Measurements from ENCODE around the gene PPIF. TPM values are rescaled to one million over a fixed set of nuclear protein-coding genes. Genes with fewer than 3 reads are reported as not detected.
A peak's percentile ranks its signal among the peaks of the same experiment; 100 is the strongest.

Gene PPIF
- total and polyA plus RNA-seq, 2 of the 13 experiments (the other 11 are each of a cell fraction or from before 2014, with no cell fraction given), result 147 to 157 TPM

DNA sequence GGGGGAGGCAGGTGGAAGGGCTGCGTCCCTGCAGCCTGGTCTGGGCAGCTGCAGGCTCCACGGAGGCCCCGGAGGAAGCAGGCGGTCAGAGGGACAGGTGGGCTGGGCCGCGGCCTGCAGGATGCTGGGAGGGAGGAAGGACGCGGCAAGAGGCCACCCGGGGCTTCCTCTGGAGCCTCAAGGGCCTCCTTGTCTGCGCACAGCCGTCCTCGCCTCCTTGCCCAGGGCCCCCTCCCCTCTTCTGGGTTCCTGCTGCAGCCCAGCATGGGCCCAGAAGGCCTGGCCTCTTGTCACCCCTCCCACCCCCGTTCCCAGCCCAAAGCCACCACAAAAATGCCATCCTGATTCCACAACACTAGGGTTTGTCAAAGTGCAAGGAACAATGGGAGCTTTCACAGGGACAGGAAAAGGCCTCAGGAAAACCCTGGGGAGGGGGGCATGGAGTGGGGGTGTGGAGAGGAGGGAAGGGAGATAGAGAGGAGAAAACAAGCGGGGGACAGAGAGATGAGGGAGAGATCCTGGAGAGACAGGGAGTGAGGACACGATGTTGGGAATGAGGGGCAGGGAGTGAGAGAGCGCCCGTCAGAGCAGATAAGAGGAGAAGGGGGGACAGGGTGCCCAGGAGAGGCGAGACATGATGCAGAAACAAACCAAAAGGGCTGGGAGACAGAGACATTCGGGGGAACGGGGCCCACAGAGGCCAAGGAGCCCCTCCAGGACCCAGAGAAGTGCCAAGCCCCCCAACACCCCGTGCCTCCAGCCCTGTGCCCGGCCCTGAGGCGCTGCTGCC is 56.4 kb downstream of the PPIF start (continued):
- TF ChIP-seq, protein P1, sequence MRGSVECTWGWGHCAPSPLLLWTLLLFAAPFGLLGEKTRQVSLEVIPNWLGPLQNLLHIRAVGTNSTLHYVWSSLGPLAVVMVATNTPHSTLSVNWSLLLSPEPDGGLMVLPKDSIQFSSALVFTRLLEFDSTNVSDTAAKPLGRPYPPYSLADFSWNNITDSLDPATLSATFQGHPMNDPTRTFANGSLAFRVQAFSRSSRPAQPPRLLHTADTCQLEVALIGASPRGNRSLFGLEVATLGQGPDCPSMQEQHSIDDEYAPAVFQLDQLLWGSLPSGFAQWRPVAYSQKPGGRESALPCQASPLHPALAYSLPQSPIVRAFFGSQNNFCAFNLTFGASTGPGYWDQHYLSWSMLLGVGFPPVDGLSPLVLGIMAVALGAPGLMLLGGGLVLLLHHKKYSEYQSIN (CRISPR knock-in tag; IDR thresholded peaks at IDR 0.05; ENCODE audit: borderline replicate concordance), result no peak
- TF ChIP-seq ZNF264 (CRISPR knock-in tag; IDR thresholded peaks at IDR 0.05) (no peak), ZIK1 (CRISPR knock-in tag; IDR thresholded peaks at IDR 0.05; ENCODE audit: borderline replicate concordance, low read depth) (no peak), GABPB1 (CRISPR knock-in tag; IDR thresholded peaks at IDR 0.05) (peak; percentile 50; the same call in 1 of the 2 replicates), CAMTA2 (CRISPR knock-in tag; IDR thresholded peaks at IDR 0.05; ENCODE audit: borderline replicate concordance) (no peak), KDM4B (CRISPR knock-in tag; IDR thresholded peaks at IDR 0.05) (no peak), PATZ1 (CRISPR knock-in tag; IDR thresholded peaks at IDR 0.05) (peak; percentile 48; the same call in 1 of the 2 replicates), POLR2AphosphoS5 (IDR thresholded peaks at IDR 0.05; ENCODE audit: low read depth, low read length) (no peak), ZFY (CRISPR knock-in tag; IDR thresholded peaks at IDR 0.05) (peak; percentile 66; the same call in 1 of the 2 replicates), RBFOX2 (IDR thresholded peaks at IDR 0.05; ENCODE audit: low read depth, low read length) (peak; percentile 47), SOX5 (CRISPR knock-in tag; IDR thresholded peaks at IDR 0.05; ENCODE audit: borderline replicate concordance) (peak; percentile 40; the same call in 1 of the 2 replicates), FOSL2 (CRISPR knock-in tag; IDR thresholded peaks at IDR 0.05) (no peak), JUND (CRISPR knock-in tag; IDR thresholded peaks at IDR 0.05) (no peak), FOXP1 (IDR thresholded peaks at IDR 0.05) (no peak), FOXP1 (CRISPR knock-in tag; IDR thresholded peaks at IDR 0.05) (no peak), ZNF737 (CRISPR knock-in tag; IDR thresholded peaks at IDR 0.05; ENCODE audit: borderline replicate concordance) (no peak), ZFP90 (CRISPR knock-in tag; IDR thresholded peaks at IDR 0.05; ENCODE audit: borderline replicate concordance) (0 out of 2 replicates have a peak, but pooled peaks have one; percentile 22)
- TF ChIP-seq, protein P2, sequence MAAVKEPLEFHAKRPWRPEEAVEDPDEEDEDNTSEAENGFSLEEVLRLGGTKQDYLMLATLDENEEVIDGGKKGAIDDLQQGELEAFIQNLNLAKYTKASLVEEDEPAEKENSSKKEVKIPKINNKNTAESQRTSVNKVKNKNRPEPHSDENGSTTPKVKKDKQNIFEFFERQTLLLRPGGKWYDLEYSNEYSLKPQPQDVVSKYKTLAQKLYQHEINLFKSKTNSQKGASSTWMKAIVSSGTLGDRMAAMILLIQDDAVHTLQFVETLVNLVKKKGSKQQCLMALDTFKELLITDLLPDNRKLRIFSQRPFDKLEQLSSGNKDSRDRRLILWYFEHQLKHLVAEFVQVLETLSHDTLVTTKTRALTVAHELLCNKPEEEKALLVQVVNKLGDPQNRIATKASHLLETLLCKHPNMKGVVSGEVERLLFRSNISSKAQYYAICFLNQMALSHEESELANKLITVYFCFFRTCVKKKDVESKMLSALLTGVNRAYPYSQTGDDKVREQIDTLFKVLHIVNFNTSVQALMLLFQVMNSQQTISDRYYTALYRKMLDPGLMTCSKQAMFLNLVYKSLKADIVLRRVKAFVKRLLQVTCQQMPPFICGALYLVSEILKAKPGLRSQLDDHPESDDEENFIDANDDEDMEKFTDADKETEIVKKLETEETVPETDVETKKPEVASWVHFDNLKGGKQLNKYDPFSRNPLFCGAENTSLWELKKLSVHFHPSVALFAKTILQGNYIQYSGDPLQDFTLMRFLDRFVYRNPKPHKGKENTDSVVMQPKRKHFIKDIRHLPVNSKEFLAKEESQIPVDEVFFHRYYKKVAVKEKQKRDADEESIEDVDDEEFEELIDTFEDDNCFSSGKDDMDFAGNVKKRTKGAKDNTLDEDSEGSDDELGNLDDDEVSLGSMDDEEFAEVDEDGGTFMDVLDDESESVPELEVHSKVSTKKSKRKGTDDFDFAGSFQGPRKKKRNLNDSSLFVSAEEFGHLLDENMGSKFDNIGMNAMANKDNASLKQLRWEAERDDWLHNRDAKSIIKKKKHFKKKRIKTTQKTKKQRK (IDR thresholded peaks at IDR 0.05; ENCODE audit: low read length), result no peak
- TF ChIP-seq, protein P3, sequence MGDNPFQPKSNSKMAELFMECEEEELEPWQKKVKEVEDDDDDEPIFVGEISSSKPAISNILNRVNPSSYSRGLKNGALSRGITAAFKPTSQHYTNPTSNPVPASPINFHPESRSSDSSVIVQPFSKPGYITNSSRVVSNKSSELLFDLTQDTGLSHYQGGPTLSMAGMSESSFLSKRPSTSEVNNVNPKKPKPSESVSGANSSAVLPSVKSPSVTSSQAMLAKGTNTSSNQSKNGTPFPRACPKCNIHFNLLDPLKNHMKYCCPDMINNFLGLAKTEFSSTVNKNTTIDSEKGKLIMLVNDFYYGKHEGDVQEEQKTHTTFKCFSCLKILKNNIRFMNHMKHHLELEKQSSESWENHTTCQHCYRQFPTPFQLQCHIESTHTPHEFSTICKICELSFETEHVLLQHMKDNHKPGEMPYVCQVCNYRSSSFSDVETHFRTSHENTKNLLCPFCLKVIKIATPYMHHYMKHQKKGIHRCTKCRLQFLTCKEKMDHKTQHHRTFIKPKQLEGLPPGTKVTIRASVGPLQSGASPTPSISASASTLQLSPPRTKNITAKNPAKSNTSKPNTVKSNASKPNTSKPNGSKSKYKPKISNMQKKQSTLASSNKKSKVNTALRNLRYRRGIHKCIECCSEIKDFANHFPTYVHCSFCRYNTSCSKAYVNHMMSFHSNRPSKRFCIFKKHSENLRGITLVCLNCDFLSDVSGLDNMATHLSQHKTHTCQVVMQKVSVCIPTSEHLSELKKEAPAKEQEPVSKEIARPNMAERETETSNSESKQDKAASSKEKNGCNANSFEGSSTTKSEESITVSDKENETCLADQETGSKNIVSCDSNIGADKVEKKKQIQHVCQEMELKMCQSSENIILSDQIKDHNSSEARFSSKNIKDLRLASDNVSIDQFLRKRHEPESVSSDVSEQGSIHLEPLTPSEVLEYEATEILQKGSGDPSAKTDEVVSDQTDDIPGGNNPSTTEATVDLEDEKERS (CRISPR knock-in tag; IDR thresholded peaks at IDR 0.05), result no peak

Measured in HepG2 (cell line).